DND-41 (cell line): ENCODE data around the gene DFFB.

Experiments used
- CTCF ChIP-seq: IDR thresholded peaks from 2 replicates; pipeline ENCODE4 v1.5.1; 2012; ENCODE audit warnings: borderline replicate concordance, low read length, moderate library complexity, mild to moderate bottlenecking; ENCODE audit not compliant: poor library complexity, severe bottlenecking; ENCODE audit errors: extremely low read depth
- EZH2 ChIP-seq: IDR thresholded peaks from 3 replicates; pipeline ENCODE4 v1.6.1; 2012; ENCODE audit warnings: borderline replicate concordance, low read depth, mild to moderate bottlenecking, moderate library complexity, low read length, inconsistent platforms; ENCODE audit not compliant: severe bottlenecking

DNA sequence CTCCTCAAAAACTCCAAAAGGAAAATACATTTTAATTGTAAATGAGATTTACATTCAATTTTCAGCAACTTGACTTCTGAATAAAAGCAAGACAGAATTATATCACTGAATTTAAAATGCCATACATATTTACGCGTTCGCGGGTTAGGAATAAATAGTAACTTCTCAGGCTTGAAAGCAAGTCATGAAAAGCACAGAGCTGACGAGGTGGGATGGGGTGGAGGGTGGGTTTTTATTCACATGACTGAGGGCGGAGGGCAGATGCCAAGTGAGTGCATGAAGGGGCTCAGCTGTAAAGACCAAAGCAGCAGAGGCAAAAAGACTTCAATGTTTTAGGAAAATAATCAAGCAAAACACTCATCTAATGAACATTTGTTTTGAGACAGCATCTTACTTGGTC, 6.0 kb upstream of the DFFB start:
- TF ChIP-seq CTCF (no peak), EZH2 (no peak)
